IPS DF 6.9 (cell line): ENCODE measurements around the gene ANTXR1.

Source experiments
- DNase-seq: peaks from one replicate; pipeline ENCODE4 v3.0.0-alpha.2; 2013; ENCODE audit warnings: low read depth, low spot score
- H3K27ac ChIP-seq: one replicate; pipeline ENCODE4 v1.5.1; 2013; ENCODE audit warnings: low read length, control low read depth
- H3K27me3 ChIP-seq: 2 replicates; pipeline ENCODE4 v1.6.1; 2013; ENCODE audit warnings: mild to moderate bottlenecking, low read length; ENCODE audit not compliant: control insufficient read depth, insufficient read depth
- H3K36me3 ChIP-seq: 2 replicates; pipeline ENCODE4 v1.6.1; 2013; ENCODE audit warnings: low read length; ENCODE audit not compliant: control insufficient read depth, insufficient read depth
- H3K4me1 ChIP-seq: 2 replicates; pipeline ENCODE4 v1.6.1; 2013; ENCODE audit warnings: low read length; ENCODE audit not compliant: control insufficient read depth, insufficient read depth
- H3K4me3 ChIP-seq: 2 replicates; pipeline ENCODE4 v1.5.1; 2013; ENCODE audit warnings: mild to moderate bottlenecking, low read length
- H3K9me3 ChIP-seq: 2 replicates; pipeline ENCODE4 v1.6.1; 2013; ENCODE audit warnings: low read length, inconsistent platforms; ENCODE audit not compliant: control insufficient read depth, insufficient read depth
- WGBS: extraction: QIAGEN DNeasy Blood & Tissue Kit; methylation state at CpG from one replicate; pipeline ENCODE4 v1.1.7; 2013; ENCODE audit warnings: mixed read lengths, missing lambda C conversion rate; ENCODE audit not compliant: insufficient read length, insufficient coverage; 5-methylcytosine and 5-hydroxymethylcytosine counted together

ANTXR1 gene

DNA sequence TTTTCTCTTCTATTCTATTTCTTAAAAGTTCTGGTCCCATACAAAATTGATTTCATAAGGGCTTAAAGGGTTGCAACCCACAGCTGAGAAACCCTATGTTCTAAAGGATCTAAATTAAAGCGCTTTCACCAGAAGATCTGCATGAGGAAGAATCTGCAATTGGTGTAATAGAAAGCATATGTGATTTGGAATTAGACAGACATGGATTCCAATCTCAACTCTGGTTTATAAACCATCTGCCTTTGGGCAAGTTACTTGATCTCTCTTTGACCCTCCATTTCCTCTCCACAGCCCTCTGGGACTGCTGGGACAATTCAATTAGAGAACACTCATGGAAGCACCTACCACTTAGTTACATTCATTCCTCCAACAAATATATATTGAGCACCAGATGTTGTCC lies 178.7 kb downstream of the ANTXR1 start:
- no peak for DNase-seq
- Histone ChIP-seq H3K4me3 (no peak overlapping the region), H3K4me1 (0 out of 2 replicates have a peak, but pooled peaks cover 1% of the 10 kb centered on the region), H3K27me3 (no peaks in the 10 kb centered on the region), H3K36me3 (no peaks in the 10 kb centered on the region; the same call in 1 of the 2 replicates), H3K27ac (no peak overlapping the region), H3K9me3 (no peaks in the 10 kb centered on the region)
- WGBS: no CpG with 5 or more reads among the region's 1 CpG

- Histone ChIP-seq H3K9me3 (no peaks in the 10 kb centered on the region), H3K27ac (no peak overlapping the region), H3K4me1 (0 out of 2 replicates have a peak, but pooled peaks cover 1% of the 10 kb centered on the region), H3K27me3 (no peaks in the 10 kb centered on the region), H3K36me3 (no peaks in the 10 kb centered on the region; the same call in 1 of the 2 replicates), H3K4me3 (no peak overlapping the region)
- no CpG with 5 or more reads among the region's 11 CpGs for WGBS
- no peak for DNase-seq
Measured at GRCh38 chr2:69192176-69192945, 179.4 kb downstream of the ANTXR1 start.

GRCh38 chr2:69195706-69196105 lies 182.7 kb downstream of the ANTXR1 start:
- H3K4me1 ChIP-seq: no peaks in the 10 kb centered on the region
- DNase-seq: no peak
- H3K27me3 ChIP-seq: no peaks in the 10 kb centered on the region
- no peaks in the 10 kb centered on the region; the same call in 1 of the 2 replicates for H3K36me3 ChIP-seq
- H3K4me3 ChIP-seq: no peak overlapping the region
- H3K27ac ChIP-seq: no peak overlapping the region
- no peaks in the 10 kb centered on the region for H3K9me3 ChIP-seq

GRCh38 chr2:69196327-69197117 lies 183.5 kb downstream of the ANTXR1 start:
- H3K4me3 ChIP-seq: no peak overlapping the region
- H3K27ac ChIP-seq: no peak overlapping the region
- DNase-seq: no peak
- H3K27me3 ChIP-seq: no peaks in the 10 kb centered on the region
- WGBS: no CpG with 5 or more reads among the region's 9 CpGs
- H3K9me3 ChIP-seq: no peaks in the 10 kb centered on the region
- no peaks in the 10 kb centered on the region for H3K4me1 ChIP-seq
- no peaks in the 10 kb centered on the region; the same call in 1 of the 2 replicates for H3K36me3 ChIP-seq

- Histone ChIP-seq H3K9me3 (no peaks in the 10 kb centered on the region), H3K4me1 (no peaks in the 10 kb centered on the region), H3K27ac (no peak overlapping the region), H3K36me3 (no peaks in the 10 kb centered on the region), H3K27me3 (no peaks in the 10 kb centered on the region), H3K4me3 (no peak overlapping the region)
- no peak for DNase-seq
- no CpG with 5 or more reads among the region's 6 CpGs for WGBS
Measured at GRCh38 chr2:69200107-69200520, 187.1 kb downstream of the ANTXR1 start.

DNA sequence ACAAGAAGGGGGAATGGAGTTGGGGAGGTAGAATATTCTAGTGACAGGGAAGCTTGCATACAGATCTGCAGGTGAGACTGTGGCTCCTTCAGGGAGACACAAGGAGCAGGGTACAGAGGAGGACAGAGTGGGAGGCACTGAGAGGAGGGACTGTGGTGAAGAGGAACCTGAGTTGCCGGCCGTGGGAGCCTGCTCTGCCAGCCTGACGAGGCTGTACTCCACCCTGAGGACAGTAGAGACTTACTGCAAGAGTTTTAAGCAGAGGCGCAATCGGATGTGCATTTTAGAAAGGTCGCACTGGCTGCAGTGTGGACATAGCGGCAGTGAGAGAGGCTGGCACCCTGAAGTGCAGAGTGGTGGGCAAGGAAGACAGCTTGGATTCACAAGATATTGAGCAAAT lies 188.3 kb downstream of the ANTXR1 start:
- no peaks in the 10 kb centered on the region for H3K27me3 ChIP-seq
- WGBS: no CpG with 5 or more reads among the region's 7 CpGs
- no peak overlapping the region for H3K27ac ChIP-seq
- no peak for DNase-seq
- H3K9me3 ChIP-seq: no peaks in the 10 kb centered on the region
- H3K4me3 ChIP-seq: no peak overlapping the region
- H3K36me3 ChIP-seq: no peaks in the 10 kb centered on the region
- no peaks in the 10 kb centered on the region for H3K4me1 ChIP-seq

GRCh38 chr2:69202327-69202726 lies 189.3 kb downstream of the ANTXR1 start:
- no peaks in the 10 kb centered on the region for H3K9me3 ChIP-seq
- DNase-seq: no peak
- WGBS: no CpG with 5 or more reads among the region's 3 CpGs

GRCh38 chr2:69203166-69203985 lies 190.4 kb downstream of the ANTXR1 start:
- Histone ChIP-seq H3K4me3 (no peak overlapping the region), H3K27ac (no peak overlapping the region), H3K4me1 (no peaks in the 10 kb centered on the region), H3K9me3 (no peaks in the 10 kb centered on the region), H3K36me3 (no peaks in the 10 kb centered on the region), H3K27me3 (no peaks in the 10 kb centered on the region)
- no peak for DNase-seq
- WGBS: no CpG with 5 or more reads among the region's 4 CpGs

More at GRCh38 chr2:69202327-69202726, 189.3 kb downstream of the ANTXR1 start:
- no peak overlapping the region for H3K4me3 ChIP-seq
- H3K36me3 ChIP-seq: no peaks in the 10 kb centered on the region
- no peak overlapping the region for H3K27ac ChIP-seq
- H3K4me1 ChIP-seq: no peaks in the 10 kb centered on the region
- no peaks in the 10 kb centered on the region for H3K27me3 ChIP-seq

GRCh38 chr2:69204654-69205053 lies 191.7 kb downstream of the ANTXR1 start:
- peaks cover 2% of the 10 kb centered on the region for H3K4me1 ChIP-seq
- no CpG with 5 or more reads among the region's 3 CpGs for WGBS
- no peak overlapping the region for H3K4me3 ChIP-seq
- no peaks in the 10 kb centered on the region for H3K36me3 ChIP-seq
- H3K9me3 ChIP-seq: no peaks in the 10 kb centered on the region
- H3K27ac ChIP-seq: no peak overlapping the region
- H3K27me3 ChIP-seq: no peaks in the 10 kb centered on the region
- no peak for DNase-seq

DNA sequence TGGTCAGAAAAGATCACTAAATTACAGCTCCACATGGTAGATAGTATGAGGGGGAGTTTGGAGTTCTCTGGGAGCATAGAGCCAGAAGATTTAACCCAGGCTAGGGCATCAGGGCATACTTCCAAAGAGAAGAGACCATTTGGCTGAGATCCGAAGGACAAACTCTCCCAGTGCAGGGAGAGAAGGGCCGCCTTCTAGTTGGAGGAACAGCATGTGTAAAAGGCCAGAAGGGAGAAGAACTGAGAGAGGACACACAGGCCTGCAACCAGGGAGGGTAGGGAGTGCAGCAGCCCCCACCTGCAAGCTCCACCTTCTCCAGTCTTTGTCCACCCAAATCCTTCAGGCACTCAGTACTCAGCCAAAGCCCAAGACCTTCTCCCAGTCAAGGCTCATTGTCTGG lies 192.1 kb downstream of the ANTXR1 start:
- H3K36me3 ChIP-seq: no peaks in the 10 kb centered on the region
- H3K27ac ChIP-seq: no peak overlapping the region
- H3K4me1 ChIP-seq: peaks cover 6% of the 10 kb centered on the region
- no peak for DNase-seq
- no peaks in the 10 kb centered on the region for H3K27me3 ChIP-seq
- H3K4me3 ChIP-seq: no peak overlapping the region
- no CpG with 5 or more reads among the region's 2 CpGs for WGBS
- H3K9me3 ChIP-seq: no peaks in the 10 kb centered on the region
